GM12878 (cell line): Measurements from ENCODE around the gene NEK3. TPM values are rescaled to one million over a fixed set of nuclear protein-coding genes. Genes with fewer than 3 reads are reported as not detected.

Experiments
- ATAC-seq: fragments of 200-7000 bp; cut with Tn5 transposase; 3 replicates; pipeline ENCODE4 v1.9.1; 2020; ENCODE audit warnings: mild to moderate bottlenecking, moderate library complexity
- Bru-seq: library from RNA; stranded (reverse); fragments of 400-500 nt; gene quantifications from one replicate; lab custom pipeline; 2021; lab: Mats Ljungman, UMichigan
- BruChase-seq, 2 experiments: library from RNA; stranded (reverse); fragments of 400-500 nt; gene quantifications; one replicate each; lab custom pipeline; 2021; lab: Mats Ljungman, UMichigan
- BruUV-seq: library from RNA; stranded (reverse); fragments of 400-500 nt; replicated peaks from 2 replicates; lab custom pipeline; 2021; lab: Mats Ljungman, UMichigan
- CTCF ChIA-PET: fragments of 300-600 bp; sonication (Branson Sonifier 250); formaldehyde crosslinking; extraction: SDS; loops from one replicate; lab custom pipeline; 2021; ENCODE audit warnings: inconsistent platforms; lab: Yijun Ruan, JAX
- POLR2A ChIA-PET: fragments of 350-600 bp; formaldehyde crosslinking; extraction: SDS; loops from one replicate; lab custom pipeline; 2021; ENCODE audit warnings: inconsistent platforms; lab: Charles Lee
- RAD21 ChIA-PET: fragments of 300-600 bp; sonication (Branson Sonifier 250); formaldehyde crosslinking; loops from one replicate; lab custom pipeline; 2023; ENCODE audit warnings: antibody characterized with exemption; ENCODE audit not compliant: unreplicated experiment; lab: Charles Lee
- SMC1A ChIA-PET: fragments of 300-600 bp; sonication (Branson Sonifier 250); formaldehyde crosslinking; loops from one replicate; lab custom pipeline; 2023; ENCODE audit not compliant: unreplicated experiment, uncharacterized antibody; lab: Charles Lee
- DNase-seq: peaks from one replicate; pipeline ENCODE4 v3.0.0-alpha.2; 2011; ENCODE audit warnings: low read depth, low spot score
- FAIRE-seq: peaks from 3 replicates; lab custom pipeline; 2011; peaks lifted over from hg19 to GRCh38; lab: Jason Lieb, UNC
- H2AFZ ChIP-seq: 2 replicates; pipeline ENCODE4 v1.6.0; 2011; ENCODE audit warnings: low read depth, low read length, control low read depth; ENCODE audit not compliant: control insufficient read depth
- H3K27ac ChIP-seq: 2 replicates; pipeline ENCODE4 v1.5.1; 2011; ENCODE audit warnings: control low read depth; ENCODE audit not compliant: control insufficient read depth, insufficient read depth
- H3K27me3 ChIP-seq, 2 experiments: replicated peaks in 1 of 2; 2 replicates each; pipeline versions ENCODE4 v1.6.0 to v1.6.1; 2011; ENCODE audit warnings: low read length in 1 of 2; ENCODE audit not compliant: control insufficient read depth in 2 of 2, insufficient read depth in 2 of 2
- H3K36me3 ChIP-seq, 2 experiments: 2 replicates each; pipeline ENCODE4 v1.5.1; 2011; ENCODE audit warnings: low read length in 1 of 2; ENCODE audit not compliant: control insufficient read depth in 2 of 2, insufficient read depth in 2 of 2
- H3K4me1 ChIP-seq: 2 replicates; pipeline ENCODE4 v1.6.1; 2011; ENCODE audit warnings: mild to moderate bottlenecking, low read length, moderate library complexity, mixed read lengths; ENCODE audit not compliant: control insufficient read depth, insufficient read depth
- H3K4me2 ChIP-seq: 2 replicates; pipeline ENCODE4 v1.6.0; 2011; ENCODE audit warnings: control low read depth; ENCODE audit not compliant: control insufficient read depth, insufficient read depth
- H3K4me3 ChIP-seq: fragments of 200-600 bp; sonication (generic); 2 replicates; pipeline ENCODE4 v1.5.1; 2016
- H3K79me2 ChIP-seq: 2 replicates; pipeline ENCODE4 v1.6.0; 2011; ENCODE audit warnings: low read length; ENCODE audit not compliant: control insufficient read depth, insufficient read depth
- H3K9ac ChIP-seq: 2 replicates; pipeline ENCODE4 v1.8.0; 2011; ENCODE audit warnings: low read length, control low read depth, mixed read lengths; ENCODE audit not compliant: control insufficient read depth, insufficient read depth
- H3K9me3 ChIP-seq: replicated peaks from 3 replicates; pipeline ENCODE4 v1.5.1; 2011; ENCODE audit warnings: mild to moderate bottlenecking, low read length; ENCODE audit not compliant: control insufficient read depth, insufficient read depth
- H4K20me1 ChIP-seq: 2 replicates; pipeline ENCODE4 v1.6.0; 2011; ENCODE audit not compliant: control insufficient read depth, insufficient read depth
- BACH1 ChIP-seq: fragments of 450-650 bp; IDR thresholded peaks from 2 replicates; pipeline ENCODE4 v1.6.1; 2017; ENCODE audit warnings: mild to moderate bottlenecking, borderline replicate concordance
- DPF2 ChIP-seq: fragments of 450-650 bp; IDR thresholded peaks from 2 replicates; pipeline ENCODE4 v1.6.1; 2017; ENCODE audit warnings: mild to moderate bottlenecking
- GATAD2B ChIP-seq: fragments of 450-650 bp; conservative IDR thresholded peaks from 2 replicates; pipeline ENCODE4 v1.6.1; 2017; ENCODE audit warnings: low read depth, mild to moderate bottlenecking, moderate library complexity
- IKZF1 ChIP-seq: fragments of 450-650 bp; conservative IDR thresholded peaks from 2 replicates; pipeline ENCODE4 v1.6.1; 2017; ENCODE audit warnings: antibody characterized with exemption, mild to moderate bottlenecking
- LARP7 ChIP-seq: fragments of 450-650 bp; IDR thresholded peaks from 2 replicates; pipeline ENCODE4 v1.6.1; 2017; ENCODE audit warnings: mild to moderate bottlenecking
- MYB ChIP-seq: fragments of 150-350 bp; IDR thresholded peaks from 2 replicates; pipeline ENCODE4 v1.6.1; 2014; ENCODE audit warnings: mild to moderate bottlenecking, low read depth, low read length, borderline replicate concordance
- NR2F1 ChIP-seq: fragments of 450-650 bp; conservative IDR thresholded peaks from 2 replicates; pipeline ENCODE4 v1.6.1; 2017; ENCODE audit warnings: mild to moderate bottlenecking
- PAX5 ChIP-seq: IDR thresholded peaks from 2 replicates; pipeline ENCODE4 v1.6.1; 2011; ENCODE audit warnings: low read depth, low read length, borderline replicate concordance
- POLR2A ChIP-seq: IDR thresholded peaks from 2 replicates; pipeline ENCODE4 v1.6.1; 2011; ENCODE audit warnings: low read depth, mild to moderate bottlenecking, low read length
- RUNX3 ChIP-seq: IDR thresholded peaks from 2 replicates; pipeline ENCODE4 v1.6.1; 2012; ENCODE audit warnings: low read length, inconsistent platforms
- SMAD1 ChIP-seq: fragments of 450-650 bp; IDR thresholded peaks from 2 replicates; pipeline ENCODE4 v1.6.1; 2018; ENCODE audit warnings: mild to moderate bottlenecking, low read depth; ENCODE audit not compliant: partially characterized antibody
- TAF1 ChIP-seq: IDR thresholded peaks from 2 replicates; pipeline ENCODE4 v1.6.1; 2011; ENCODE audit warnings: mild to moderate bottlenecking, low read depth, low read length, borderline replicate concordance
- ZNF217 ChIP-seq: fragments of 450-650 bp; IDR thresholded peaks from 2 replicates; pipeline ENCODE4 v1.6.1; 2017; ENCODE audit warnings: antibody characterized with exemption, mild to moderate bottlenecking
- WGBS: methylation state at CpG from one replicate; pipeline ENCODE4 v1.1.6; 2016; ENCODE audit warnings: low lambda C conversion rate; ENCODE audit not compliant: insufficient replicate concordance, insufficient coverage; ENCODE audit errors: missing lambda C conversion rate; 5-methylcytosine and 5-hydroxymethylcytosine counted together
- in situ Hi-C: fragments of 300-500 bp; cut with MboI; formaldehyde crosslinking; loops from 9 replicates; pipeline ENCODE4 v1.14.3; 2018; ENCODE audit warnings: mixed read lengths
- intact Hi-C: fragments of 100-400 bp; cut with micrococcal nuclease; formaldehyde crosslinking; loops from one replicate; pipeline ENCODE4 v1.14.2; 2022; ENCODE audit not compliant: unreplicated experiment
- long read RNA-seq, 2 experiments: library from polyadenylated mRNA; unstranded; transcript quantifications; one replicate each; pipeline ENCODE4 v2.0.0, GENCODE V29; 2019 to 2020
- polyA minus RNA-seq, 3 experiments: library from RNA; depleted of rRNA, polyadenylated mRNA; stranded (reverse); fragments of >200 nt; gene quantifications; 2 replicates each; pipeline ENCODE4 v1.2.3, GENCODE V29; 2011
- polyA plus RNA-seq, 11 experiments: library from polyadenylated mRNA; depleted of rRNA in 4 of 11; unstranded in 6 of 11; stranded (reverse) in 5 of 11; fragments of >200 nt; fragmentation: Nextera tagmentation in 4 of 11; fragmentation: Illumina TruSeq in 1 of 11; extraction: Ambion mirVana in 4 of 11; extraction: Trizol in 1 of 11; gene quantifications; 1 replicate in 1 of 11; 2 replicates in 10 of 11; pipeline versions ENCODE4 v1.2.1 to v1.2.3, GENCODE V29; 2011 to 2016; ENCODE audit warnings: inconsistent platforms in 2 of 11, missing spikeins in 2 of 11, low read depth in 1 of 11
- total RNA-seq, 4 experiments: library from RNA; depleted of rRNA in 3 of 4; stranded (reverse); fragments of >200 nt in 3 of 4; fragmentation: Illumina TruSeq in 1 of 4; extraction: Trizol in 1 of 4; gene quantifications; 2 replicates each; pipeline versions ENCODE4 v1.2.1 to v1.2.3, GENCODE V29; 2013 to 2021
- TF ChIP-seq, protein P1 (sequence below): fragments of 450-650 bp; IDR thresholded peaks from 2 replicates; pipeline ENCODE4 v1.6.1; 2017; ENCODE audit warnings: mild to moderate bottlenecking, moderate library complexity

NEK3 gene, protein sequence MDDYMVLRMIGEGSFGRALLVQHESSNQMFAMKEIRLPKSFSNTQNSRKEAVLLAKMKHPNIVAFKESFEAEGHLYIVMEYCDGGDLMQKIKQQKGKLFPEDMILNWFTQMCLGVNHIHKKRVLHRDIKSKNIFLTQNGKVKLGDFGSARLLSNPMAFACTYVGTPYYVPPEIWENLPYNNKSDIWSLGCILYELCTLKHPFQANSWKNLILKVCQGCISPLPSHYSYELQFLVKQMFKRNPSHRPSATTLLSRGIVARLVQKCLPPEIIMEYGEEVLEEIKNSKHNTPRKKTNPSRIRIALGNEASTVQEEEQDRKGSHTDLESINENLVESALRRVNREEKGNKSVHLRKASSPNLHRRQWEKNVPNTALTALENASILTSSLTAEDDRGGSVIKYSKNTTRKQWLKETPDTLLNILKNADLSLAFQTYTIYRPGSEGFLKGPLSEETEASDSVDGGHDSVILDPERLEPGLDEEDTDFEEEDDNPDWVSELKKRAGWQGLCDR
- 7.8 and 8.2 TPM in 2 replicates for total RNA-seq (2013; cell fraction: nucleolus; rRNA removed)
- 6.0 and 7.7 TPM in 2 replicates for total RNA-seq (2014; rRNA removed)
- total RNA-seq (2014; rRNA removed; fragmentation: Illumina TruSeq; extraction: Trizol) = 8.4 and 8.9 TPM in 2 replicates
- total RNA-seq (2021) = 4.3 and 5.3 TPM in 2 replicates
- 5.5 TPM for polyA plus RNA-seq (2011; ENCODE audit: low read depth)
- polyA plus RNA-seq (2011; rRNA removed) = 2.9 and 4.5 TPM in 2 replicates
- polyA plus RNA-seq (2011; cell fraction: cytosol; rRNA removed) = 0.96 and 1.4 TPM in 2 replicates
- polyA plus RNA-seq (2011; cell fraction: nucleus; rRNA removed) = 3.0 and 3.5 TPM in 2 replicates
- 1.5 and 2.5 TPM in 2 replicates for polyA plus RNA-seq (2012)
- 9.3 and 12.2 TPM in 2 replicates for polyA plus RNA-seq (2014; fragmentation: Illumina TruSeq; extraction: Trizol)
- 1 to 10 TPM; 5.7 to 8.6 TPM for polyA plus RNA-seq (2014; fragmentation: Nextera tagmentation; extraction: Ambion mirVana)
- polyA plus RNA-seq (2014; rRNA removed) = 5.9 and 6.3 TPM in 2 replicates
- 1 to 10 TPM; 4.9 to 5.5 TPM for polyA plus RNA-seq (2016; fragmentation: Nextera tagmentation; extraction: Ambion mirVana)
- 0.77 and 1.7 TPM in 2 replicates for polyA minus RNA-seq (2011; rRNA and poly(A)+ RNA removed)
- polyA minus RNA-seq (2011; cell fraction: cytosol; rRNA and poly(A)+ RNA removed) = 1.1 and 2.4 TPM in 2 replicates
- polyA minus RNA-seq (2011; cell fraction: nucleus; rRNA and poly(A)+ RNA removed) = 0.48 and 0.85 TPM in 2 replicates
- percentile 64 among the genes with signal in this experiment for Bru-seq, nascent RNA
- BruChase-seq, experiment 1, labeled RNA remaining after a 6-hour chase = percentile 62 among the genes with signal in this experiment
- percentile 63 among the genes with signal in this experiment for BruChase-seq, experiment 2, labeled RNA remaining after a 2-hour chase
- long read RNA-seq, experiment 1, partial matches to known transcripts = 0 of 4 reads
- long read RNA-seq, experiment 1, other reads (novel, unspliced or antisense) = 2 of 4 reads
- long read RNA-seq, experiment 2, transcript NEK3-205 (16 exons, 2,396 nt) = major isoform, 9 of 25 reads
- long read RNA-seq, experiment 2, partial matches to known transcripts = 9 of 25 reads
- long read RNA-seq, experiment 2, other reads (novel, unspliced or antisense) = 7 of 25 reads

DNA sequence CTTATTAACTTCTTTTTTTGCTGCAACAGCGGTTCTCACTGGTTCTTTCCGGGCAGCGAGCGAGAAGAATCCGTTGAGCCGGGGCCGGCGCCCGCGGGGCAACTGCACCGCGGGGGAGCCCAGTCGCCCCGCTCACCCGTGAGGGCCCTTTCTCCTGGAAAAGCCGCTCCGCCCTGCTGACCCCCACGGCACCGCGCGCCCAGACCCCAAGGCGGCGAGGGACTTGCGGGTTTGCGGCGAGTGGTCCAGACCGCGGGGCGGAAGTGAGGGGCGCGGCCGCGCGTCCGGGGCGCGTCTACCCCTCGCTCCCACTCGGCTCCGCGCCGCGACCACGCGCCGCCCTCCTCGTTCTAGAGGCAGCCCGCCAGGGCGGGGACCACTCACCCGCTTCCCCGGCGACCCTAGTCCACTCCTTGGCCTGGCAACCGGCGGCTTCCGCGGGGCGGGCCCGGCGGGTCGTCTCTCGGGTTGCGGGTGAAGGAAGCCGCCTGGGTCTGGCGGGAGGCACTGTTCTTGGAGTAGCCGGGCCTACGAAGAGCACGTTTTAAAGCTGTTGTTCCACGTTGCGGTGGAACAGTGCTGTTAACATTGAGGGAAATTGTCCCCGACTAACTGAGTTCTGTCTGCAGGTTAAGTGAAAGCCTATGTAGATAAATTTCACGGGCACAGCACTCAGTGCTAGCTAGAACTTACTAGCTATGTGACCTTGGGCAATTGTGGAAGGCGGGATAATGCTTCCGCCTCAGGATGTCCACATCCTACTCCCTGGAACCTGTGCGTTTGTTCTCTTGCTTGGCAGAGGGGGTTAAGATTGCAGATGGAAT is at the start of gene NEK3:
NEK3 (minus strand) TSS at position 439 of the 824 bp plus-strand sequence. CDS start 3,406 bp downstream, outside the sequence.
- 0 out of 2 replicates have a peak within 1 kb of the TSS, but pooled peaks have one; percentile 13 for H3K27ac ChIP-seq
- WGBS = 8% methylated on average over 51 of the region's 74 CpGs
- SMC1A ChIA-PET = interaction anchor here (0.7 to 1.6 kb wide), 3 partner anchors 15 to 31 kb away, joined by 3 to 4 read pairs (median 3); no protein-coding TSS in a partner anchor
- in situ Hi-C loops (no loop called here), intact Hi-C loops (loop anchor here (2.0 kb wide), 1 partner anchor 35 kb away; no protein-coding TSS in a partner anchor)
- RAD21 ChIA-PET = interaction anchor here (1.2 kb wide), 1 partner anchor 16 kb away, joined by 3 read pairs; no protein-coding TSS in a partner anchor
- peaks cover 5% of the 10 kb centered on the region; the same call in 1 of the 2 replicates for H3K4me1 ChIP-seq
- POLR2A ChIA-PET = interaction anchor here (0.6 kb wide), 1 partner anchor 120 kb away, joined by 3 read pairs; no protein-coding TSS in a partner anchor
- peak; percentile 95 for ATAC-seq
- no peaks in the 10 kb centered on the region for H3K27me3 ChIP-seq
- FAIRE-seq = no peak
- H2AFZ ChIP-seq = peak within 1 kb of the TSS; percentile 57
- no peaks in the 10 kb centered on the region for H4K20me1 ChIP-seq
- H3K9ac ChIP-seq = peak within 1 kb of the TSS; percentile 42; the same call in 1 of the 2 replicates
- H3K4me3 ChIP-seq = peak within 1 kb of the TSS; percentile 79
- DNase-seq = no peak
- H3K36me3 ChIP-seq = no peaks in the 10 kb centered on the region
- no peaks in the 10 kb centered on the region for H3K79me2 ChIP-seq
- CTCF ChIA-PET = interaction anchor here (1.0 kb wide), 1 partner anchor 30 kb away, joined by 3 read pairs; no protein-coding TSS in a partner anchor
- no peaks in the 10 kb centered on the region for H3K9me3 ChIP-seq
- BruUV-seq = TSS peak; percentile 63
- H3K4me2 ChIP-seq = peak within 1 kb of the TSS; percentile 89
- TF ChIP-seq MYB = 0 out of 2 replicates have a peak, but pooled peaks have one; percentile 11
- TF ChIP-seq GATAD2B = peak; percentile 96
- TF ChIP-seq POLR2A = peak; percentile 47
- peak; percentile 60 for TF ChIP-seq BACH1
- TF ChIP-seq, protein P1, sequence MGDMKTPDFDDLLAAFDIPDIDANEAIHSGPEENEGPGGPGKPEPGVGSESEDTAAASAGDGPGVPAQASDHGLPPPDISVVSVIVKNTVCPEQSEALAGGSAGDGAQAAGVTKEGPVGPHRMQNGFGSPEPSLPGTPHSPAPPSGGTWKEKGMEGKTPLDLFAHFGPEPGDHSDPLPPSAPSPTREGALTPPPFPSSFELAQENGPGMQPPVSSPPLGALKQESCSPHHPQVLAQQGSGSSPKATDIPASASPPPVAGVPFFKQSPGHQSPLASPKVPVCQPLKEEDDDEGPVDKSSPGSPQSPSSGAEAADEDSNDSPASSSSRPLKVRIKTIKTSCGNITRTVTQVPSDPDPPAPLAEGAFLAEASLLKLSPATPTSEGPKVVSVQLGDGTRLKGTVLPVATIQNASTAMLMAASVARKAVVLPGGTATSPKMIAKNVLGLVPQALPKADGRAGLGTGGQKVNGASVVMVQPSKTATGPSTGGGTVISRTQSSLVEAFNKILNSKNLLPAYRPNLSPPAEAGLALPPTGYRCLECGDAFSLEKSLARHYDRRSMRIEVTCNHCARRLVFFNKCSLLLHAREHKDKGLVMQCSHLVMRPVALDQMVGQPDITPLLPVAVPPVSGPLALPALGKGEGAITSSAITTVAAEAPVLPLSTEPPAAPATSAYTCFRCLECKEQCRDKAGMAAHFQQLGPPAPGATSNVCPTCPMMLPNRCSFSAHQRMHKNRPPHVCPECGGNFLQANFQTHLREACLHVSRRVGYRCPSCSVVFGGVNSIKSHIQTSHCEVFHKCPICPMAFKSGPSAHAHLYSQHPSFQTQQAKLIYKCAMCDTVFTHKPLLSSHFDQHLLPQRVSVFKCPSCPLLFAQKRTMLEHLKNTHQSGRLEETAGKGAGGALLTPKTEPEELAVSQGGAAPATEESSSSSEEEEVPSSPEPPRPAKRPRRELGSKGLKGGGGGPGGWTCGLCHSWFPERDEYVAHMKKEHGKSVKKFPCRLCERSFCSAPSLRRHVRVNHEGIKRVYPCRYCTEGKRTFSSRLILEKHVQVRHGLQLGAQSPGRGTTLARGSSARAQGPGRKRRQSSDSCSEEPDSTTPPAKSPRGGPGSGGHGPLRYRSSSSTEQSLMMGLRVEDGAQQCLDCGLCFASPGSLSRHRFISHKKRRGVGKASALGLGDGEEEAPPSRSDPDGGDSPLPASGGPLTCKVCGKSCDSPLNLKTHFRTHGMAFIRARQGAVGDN = peak; percentile 86
- TF ChIP-seq LARP7 = peak; percentile 75; the same call in 1 of the 2 replicates
- TF ChIP-seq DPF2 = peak; percentile 90
- peak; percentile 74 for TF ChIP-seq RUNX3
- TF ChIP-seq SMAD1 = no peak
- TF ChIP-seq ZNF217 = 0 out of 2 replicates have a peak, but pooled peaks have one; percentile 46
- TF ChIP-seq PAX5 = 0 out of 2 replicates have a peak, but pooled peaks have one; percentile 15
- TF ChIP-seq TAF1 = no peak
- TF ChIP-seq IKZF1 = peak; percentile 66
- peak; percentile 77 for TF ChIP-seq NR2F1
